GM12878 (cell line): ENCODE data around the gene HYDIN. TPM values are rescaled to one million over a fixed set of nuclear protein-coding genes. Genes with fewer than 3 reads are reported as not detected.

Experiments used
- ATAC-seq: fragments of 200-7000 bp; cut with Tn5 transposase; 3 replicates; pipeline ENCODE4 v1.9.1; 2020; ENCODE audit warnings: mild to moderate bottlenecking, moderate library complexity
- BruUV-seq: library from RNA; stranded (reverse); fragments of 400-500 nt; replicated peaks from 2 replicates; lab custom pipeline; 2021; lab: Mats Ljungman, UMichigan
- CTCF ChIA-PET: fragments of 300-600 bp; sonication (Branson Sonifier 250); formaldehyde crosslinking; extraction: SDS; loops from one replicate; lab custom pipeline; 2021; ENCODE audit warnings: inconsistent platforms; lab: Yijun Ruan, JAX
- POLR2A ChIA-PET: fragments of 350-600 bp; formaldehyde crosslinking; extraction: SDS; loops from one replicate; lab custom pipeline; 2021; ENCODE audit warnings: inconsistent platforms; lab: Charles Lee
- RAD21 ChIA-PET: fragments of 300-600 bp; sonication (Branson Sonifier 250); formaldehyde crosslinking; loops from one replicate; lab custom pipeline; 2023; ENCODE audit warnings: antibody characterized with exemption; ENCODE audit not compliant: unreplicated experiment; lab: Charles Lee
- SMC1A ChIA-PET: fragments of 300-600 bp; sonication (Branson Sonifier 250); formaldehyde crosslinking; loops from one replicate; lab custom pipeline; 2023; ENCODE audit not compliant: unreplicated experiment, uncharacterized antibody; lab: Charles Lee
- DNase-seq: peaks from one replicate; pipeline ENCODE4 v3.0.0-alpha.2; 2011; ENCODE audit warnings: low read depth, low spot score
- FAIRE-seq: peaks from 3 replicates; lab custom pipeline; 2011; peaks lifted over from hg19 to GRCh38; lab: Jason Lieb, UNC
- H2AFZ ChIP-seq: 2 replicates; pipeline ENCODE4 v1.6.0; 2011; ENCODE audit warnings: low read depth, low read length, control low read depth; ENCODE audit not compliant: control insufficient read depth
- H3K27ac ChIP-seq: 2 replicates; pipeline ENCODE4 v1.5.1; 2011; ENCODE audit warnings: control low read depth; ENCODE audit not compliant: control insufficient read depth, insufficient read depth
- H3K27me3 ChIP-seq, 2 experiments: replicated peaks in 1 of 2; 2 replicates each; pipeline versions ENCODE4 v1.6.0 to v1.6.1; 2011; ENCODE audit warnings: low read length in 1 of 2; ENCODE audit not compliant: control insufficient read depth in 2 of 2, insufficient read depth in 2 of 2
- H3K36me3 ChIP-seq, 2 experiments: 2 replicates each; pipeline ENCODE4 v1.5.1; 2011; ENCODE audit warnings: low read length in 1 of 2; ENCODE audit not compliant: control insufficient read depth in 2 of 2, insufficient read depth in 2 of 2
- H3K4me1 ChIP-seq: 2 replicates; pipeline ENCODE4 v1.6.1; 2011; ENCODE audit warnings: mild to moderate bottlenecking, low read length, moderate library complexity, mixed read lengths; ENCODE audit not compliant: control insufficient read depth, insufficient read depth
- H3K4me2 ChIP-seq: 2 replicates; pipeline ENCODE4 v1.6.0; 2011; ENCODE audit warnings: control low read depth; ENCODE audit not compliant: control insufficient read depth, insufficient read depth
- H3K4me3 ChIP-seq: fragments of 200-600 bp; sonication (generic); 2 replicates; pipeline ENCODE4 v1.5.1; 2016
- H3K79me2 ChIP-seq: 2 replicates; pipeline ENCODE4 v1.6.0; 2011; ENCODE audit warnings: low read length; ENCODE audit not compliant: control insufficient read depth, insufficient read depth
- H3K9ac ChIP-seq: 2 replicates; pipeline ENCODE4 v1.8.0; 2011; ENCODE audit warnings: low read length, control low read depth, mixed read lengths; ENCODE audit not compliant: control insufficient read depth, insufficient read depth
- H3K9me3 ChIP-seq: replicated peaks from 3 replicates; pipeline ENCODE4 v1.5.1; 2011; ENCODE audit warnings: mild to moderate bottlenecking, low read length; ENCODE audit not compliant: control insufficient read depth, insufficient read depth
- H4K20me1 ChIP-seq: 2 replicates; pipeline ENCODE4 v1.6.0; 2011; ENCODE audit not compliant: control insufficient read depth, insufficient read depth
- CHD2 ChIP-seq: IDR thresholded peaks from 2 replicates; pipeline ENCODE4 v1.6.1; 2011; ENCODE audit warnings: low read depth, low read length, improper control_type of control experiment, borderline replicate concordance
- CHD4 ChIP-seq: fragments of 200-600 bp; sonication (generic); IDR thresholded peaks from 2 replicates; pipeline ENCODE4 v1.6.1; 2016; ENCODE audit warnings: mild to moderate bottlenecking
- E2F8 ChIP-seq: fragments of 450-650 bp; IDR thresholded peaks from 2 replicates; pipeline ENCODE4 v1.6.1; 2018; ENCODE audit warnings: mild to moderate bottlenecking, low read depth, moderate library complexity; ENCODE audit not compliant: partially characterized antibody
- GATAD2B ChIP-seq: fragments of 450-650 bp; conservative IDR thresholded peaks from 2 replicates; pipeline ENCODE4 v1.6.1; 2017; ENCODE audit warnings: low read depth, mild to moderate bottlenecking, moderate library complexity
- NR2F1 ChIP-seq: fragments of 450-650 bp; conservative IDR thresholded peaks from 2 replicates; pipeline ENCODE4 v1.6.1; 2017; ENCODE audit warnings: mild to moderate bottlenecking
- RAD21 ChIP-seq: IDR thresholded peaks from 2 replicates; pipeline ENCODE4 v1.6.1; 2011; ENCODE audit warnings: mild to moderate bottlenecking, low read depth, low read length, moderate library complexity; ENCODE audit not compliant: insufficient read depth
- WRNIP1 ChIP-seq: IDR thresholded peaks from 2 replicates; pipeline ENCODE4 v1.6.1; 2011; ENCODE audit warnings: low read depth, low read length, improper control_type of control experiment, borderline replicate concordance
- ZBTB33 ChIP-seq: fragments of 450-650 bp; IDR thresholded peaks from 2 replicates; pipeline ENCODE4 v1.6.1; 2017; ENCODE audit warnings: mild to moderate bottlenecking
- WGBS: methylation state at CpG from one replicate; pipeline ENCODE4 v1.1.6; 2016; ENCODE audit warnings: low lambda C conversion rate; ENCODE audit not compliant: insufficient replicate concordance, insufficient coverage; ENCODE audit errors: missing lambda C conversion rate; 5-methylcytosine and 5-hydroxymethylcytosine counted together
- in situ Hi-C: fragments of 300-500 bp; cut with MboI; formaldehyde crosslinking; loops from 9 replicates; pipeline ENCODE4 v1.14.3; 2018; ENCODE audit warnings: mixed read lengths
- intact Hi-C: fragments of 100-400 bp; cut with micrococcal nuclease; formaldehyde crosslinking; loops from one replicate; pipeline ENCODE4 v1.14.2; 2022; ENCODE audit not compliant: unreplicated experiment
- polyA plus RNA-seq, 11 experiments: library from polyadenylated mRNA; depleted of rRNA in 4 of 11; unstranded in 6 of 11; stranded (reverse) in 5 of 11; fragments of >200 nt; fragmentation: Nextera tagmentation in 4 of 11; fragmentation: Illumina TruSeq in 1 of 11; extraction: Ambion mirVana in 4 of 11; extraction: Trizol in 1 of 11; gene quantifications; 1 replicate in 1 of 11; 2 replicates in 10 of 11; pipeline versions ENCODE4 v1.2.1 to v1.2.3, GENCODE V29; 2011 to 2016; ENCODE audit warnings: inconsistent platforms in 2 of 11, missing spikeins in 2 of 11, low read depth in 1 of 11
- total RNA-seq, 4 experiments: library from RNA; depleted of rRNA in 3 of 4; stranded (reverse); fragments of >200 nt in 3 of 4; fragmentation: Illumina TruSeq in 1 of 4; extraction: Trizol in 1 of 4; gene quantifications; 2 replicates each; pipeline versions ENCODE4 v1.2.1 to v1.2.3, GENCODE V29; 2013 to 2021

Gene HYDIN
- total and polyA plus RNA-seq, 10 of the 15 experiments (the other 5 are each of a cell fraction or from before 2014, with no cell fraction given), result 0.01 to 0.30 (median 0.10) TPM; not detected in 7

- TF ChIP-seq E2F8, result no peak
Observed at GRCh38 chr16:70782237-70782636, 448.3 kb downstream of the HYDIN start (continued).

- Histone ChIP-seq H3K36me3 (peaks cover 40 to 43% of the 10 kb centered on the region in 2 experiments), H3K4me2 (no peak overlapping the region), H3K27me3 (no peaks in the 10 kb centered on the region), H3K9me3 (peaks cover 2% of the 10 kb centered on the region; the same call in 1 of the 3 replicates), H3K4me3 (no peak overlapping the region), H4K20me1 (no peaks in the 10 kb centered on the region), H3K79me2 (no peaks in the 10 kb centered on the region), H3K27ac (no peak overlapping the region), H3K4me1 (no peaks in the 10 kb centered on the region), H2AFZ (no peak overlapping the region), H3K9ac (no peak overlapping the region)
- FAIRE-seq (no peak), ATAC-seq (no peak), DNase-seq (no peak)
- TF ChIP-seq WRNIP1, result no peak
- no peak for TF ChIP-seq CHD2
- TF ChIP-seq RAD21, result no peak
- no peak for TF ChIP-seq CHD4
- TF ChIP-seq GATAD2B, result no peak
- TF ChIP-seq ZBTB33, result no peak
- no peak for TF ChIP-seq NR2F1
- CTCF ChIA-PET, result interaction anchor here (0.9 kb wide), 1 partner anchor 10 kb away, joined by 6 read pairs; no protein-coding TSS in a partner anchor
- over 99% methylated on average over 14 of the region's 14 CpGs for WGBS
- POLR2A ChIA-PET, result no interaction called here
- in situ Hi-C loops, result no loop called here
- SMC1A ChIA-PET, result no interaction called here
- intact Hi-C loops, result no loop called here
- BruUV-seq, result no TSS peak
- RAD21 ChIA-PET, result no interaction called here
Observed at GRCh38 chr16:70781800-70782199, 448.7 kb downstream of the HYDIN start.
